ENCODE data around the gene INTS13. TPM values are rescaled to one million over a fixed set of nuclear protein-coding genes. Genes with fewer than 3 reads are reported as not detected.
A peak's percentile ranks its signal among the peaks of the same experiment; 100 is the strongest.
"Not testable (repeated sequence)": the region's sequence is repeated elsewhere in the genome, so short reads cannot be mapped to it uniquely, and the experiment has no call there.

The INTS13 gene
- total RNA-seq, 1 experiment from 2014 or later, result 23.7 TPM

DNA sequence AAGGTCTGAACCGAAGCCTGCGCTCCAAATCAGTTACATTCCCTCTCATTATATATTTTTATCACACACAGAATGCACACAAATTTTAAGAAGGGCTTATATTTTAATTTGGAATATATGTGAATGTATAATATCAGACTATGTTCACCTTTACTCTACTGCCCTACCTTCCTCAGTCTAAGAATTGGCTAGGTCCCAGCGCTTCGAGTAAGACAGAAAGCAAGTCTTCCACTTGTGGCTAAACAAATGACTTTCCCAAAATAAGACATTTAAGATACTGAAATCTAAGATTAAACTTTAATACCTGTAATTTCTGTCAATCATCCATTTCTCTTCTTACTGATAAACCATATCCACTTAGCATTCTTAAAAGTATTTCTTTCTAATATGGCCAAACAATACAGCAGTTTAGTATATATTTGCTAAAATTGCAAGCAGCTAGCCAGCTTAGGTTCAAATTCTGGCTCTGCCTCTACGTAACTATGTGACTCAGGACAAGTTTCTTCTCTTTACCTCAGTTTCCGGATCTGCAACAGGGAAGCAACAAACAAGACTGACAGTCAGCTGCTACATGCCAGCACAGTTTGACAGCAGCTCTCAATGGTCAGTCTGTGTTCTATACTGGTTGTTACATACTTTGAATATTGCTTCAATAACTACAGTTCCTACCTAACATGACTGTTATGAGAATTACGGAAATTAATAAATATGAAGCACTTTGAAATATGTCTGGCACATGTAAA lies 2.0 kb downstream of the INTS13 start:
- DNase-seq (ENCODE audit: low spot score), result no peak

DNA sequence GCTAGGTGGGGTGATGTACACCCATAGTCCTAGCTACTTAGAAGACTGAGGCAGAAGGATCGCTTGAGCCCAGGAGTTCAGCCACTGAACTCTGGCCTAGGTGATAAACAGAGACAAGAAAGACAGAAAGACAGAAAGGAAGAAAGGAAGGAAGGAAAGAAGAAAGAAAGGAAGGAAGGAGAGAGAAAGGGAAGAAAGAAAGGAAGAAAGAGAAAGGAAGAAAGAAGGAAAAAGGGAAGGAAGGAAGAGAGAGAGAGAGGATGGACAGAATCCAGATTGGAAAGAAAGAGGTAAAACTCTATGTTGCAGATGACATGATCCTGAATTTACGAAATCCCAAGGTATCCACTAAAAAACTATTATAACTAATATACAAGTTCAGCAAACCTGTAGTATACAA lies 8.2 kb downstream of the INTS13 start:
- no peak for DNase-seq (ENCODE audit: low spot score)

DNA sequence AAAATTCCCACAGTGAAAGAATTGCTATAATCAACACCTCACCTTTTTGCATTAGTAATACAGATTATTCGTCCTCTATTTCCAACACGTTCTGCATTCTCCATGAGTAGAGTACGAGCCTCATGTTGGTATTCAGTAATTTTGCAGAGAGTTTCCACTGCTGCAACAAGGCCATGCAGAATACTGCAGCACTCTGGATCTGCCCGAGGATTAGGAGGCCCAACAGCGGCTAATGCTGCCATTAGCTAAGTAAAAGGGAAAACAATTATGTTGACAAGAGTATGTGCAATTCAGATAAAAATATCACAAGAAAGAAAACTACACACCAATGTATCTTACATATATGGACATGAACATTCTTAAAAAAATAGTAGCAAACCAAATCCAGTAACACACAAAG lies 9.1 kb downstream of the INTS13 start:
- no peak for DNase-seq (ENCODE audit: low spot score)

DNA sequence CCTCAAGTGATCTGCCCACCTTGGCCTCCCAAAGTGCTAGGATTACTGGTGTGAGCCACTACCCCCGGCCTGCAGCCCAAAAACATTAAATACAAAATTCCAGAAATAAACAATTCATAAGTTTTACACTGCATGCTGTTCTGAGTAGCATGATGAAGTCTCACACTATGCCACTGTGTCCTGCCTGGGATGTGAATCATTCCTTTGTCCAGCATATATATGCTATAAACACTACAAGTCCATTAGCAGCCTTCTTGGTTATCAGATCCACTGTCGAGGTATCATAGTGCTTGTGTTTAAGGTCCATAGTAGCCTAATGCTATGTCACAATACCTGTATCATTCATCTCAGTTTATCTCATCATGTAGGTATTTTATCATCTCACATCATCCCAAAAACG lies 15.9 kb downstream of the INTS13 start:
- no peak for DNase-seq (ENCODE audit: low spot score)

DNA sequence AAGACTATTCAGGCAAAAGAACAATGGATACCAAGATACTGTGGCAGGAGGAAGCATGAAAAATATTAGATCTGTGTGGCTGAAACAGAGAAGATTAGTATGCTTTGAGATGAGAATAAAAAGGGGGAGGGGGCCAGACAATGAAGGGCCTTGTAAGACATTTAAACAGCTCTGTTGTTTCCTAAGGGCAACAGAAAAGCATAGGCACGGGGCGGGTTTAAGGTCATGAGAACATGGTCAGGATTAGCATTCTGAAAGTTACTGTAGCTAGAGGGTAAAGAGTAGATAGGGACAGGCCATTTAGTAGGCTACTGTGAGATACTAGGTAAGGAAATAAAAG lies 18.6 kb downstream of the INTS13 start:
- DNase-seq (ENCODE audit: low spot score), result no peak

DNA sequence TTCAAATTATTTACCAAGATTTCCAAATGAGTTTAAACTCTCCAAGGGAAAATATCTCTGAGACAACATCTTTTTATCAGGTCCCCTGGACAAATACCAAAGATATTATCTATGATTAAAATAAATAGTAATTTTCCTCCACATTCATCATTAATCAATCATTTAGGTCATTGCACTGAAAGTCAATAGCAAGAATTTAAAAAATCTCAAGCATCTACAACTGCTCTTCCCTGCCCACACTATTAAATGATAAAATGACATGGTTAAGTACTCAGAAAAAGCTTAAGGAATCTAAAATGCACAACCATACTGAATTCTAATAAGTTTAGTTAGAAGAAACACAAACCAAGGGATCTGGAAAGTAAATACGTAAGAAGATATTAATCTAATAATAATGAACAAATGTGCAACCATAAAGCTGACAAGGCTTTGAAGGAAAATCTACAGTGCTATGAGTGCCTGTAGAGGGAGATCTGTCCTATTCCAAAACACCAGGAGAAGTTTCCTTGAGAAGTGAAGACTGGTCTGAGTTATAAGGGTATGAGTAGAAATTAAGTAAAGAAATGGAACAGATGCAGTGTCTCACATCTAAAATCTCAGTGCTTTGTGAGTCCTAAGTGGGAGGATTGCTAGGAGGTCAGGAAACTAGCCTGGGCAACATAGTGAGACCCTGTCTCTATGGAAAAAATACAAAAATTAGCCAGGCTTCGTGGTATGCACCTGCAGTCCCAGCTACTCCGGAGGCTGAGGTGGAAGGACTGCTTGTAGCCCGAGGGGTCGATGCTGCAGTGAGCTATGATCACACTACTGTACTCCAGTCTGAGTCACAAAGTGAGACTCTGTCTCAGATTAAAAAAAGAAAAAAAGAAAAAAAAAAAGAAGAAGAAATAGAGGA lies 19.2 kb downstream of the INTS13 start:
- DNase-seq (ENCODE audit: low spot score), result peak; percentile 17

DNA sequence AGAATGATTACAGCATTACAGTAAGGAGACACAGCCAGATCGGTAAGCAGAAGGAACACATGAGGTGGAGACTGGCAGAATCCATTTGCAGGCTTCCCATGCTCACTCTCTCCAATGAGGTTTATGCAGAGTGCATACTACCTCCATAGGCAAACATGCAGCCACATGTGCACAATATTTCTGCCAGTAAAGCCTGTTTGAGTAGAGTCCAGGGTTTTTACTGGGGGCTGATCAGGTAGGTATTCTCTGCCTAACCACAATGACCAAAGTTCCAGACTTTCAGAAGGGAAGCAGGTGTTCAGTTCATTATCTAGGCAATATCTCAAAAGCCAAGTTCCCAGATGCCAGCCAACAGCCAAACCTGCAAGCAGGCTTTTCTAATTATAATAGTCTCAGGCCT lies 31.1 kb downstream of the INTS13 start:
- DNase-seq (ENCODE audit: low spot score), result no peak

DNA sequence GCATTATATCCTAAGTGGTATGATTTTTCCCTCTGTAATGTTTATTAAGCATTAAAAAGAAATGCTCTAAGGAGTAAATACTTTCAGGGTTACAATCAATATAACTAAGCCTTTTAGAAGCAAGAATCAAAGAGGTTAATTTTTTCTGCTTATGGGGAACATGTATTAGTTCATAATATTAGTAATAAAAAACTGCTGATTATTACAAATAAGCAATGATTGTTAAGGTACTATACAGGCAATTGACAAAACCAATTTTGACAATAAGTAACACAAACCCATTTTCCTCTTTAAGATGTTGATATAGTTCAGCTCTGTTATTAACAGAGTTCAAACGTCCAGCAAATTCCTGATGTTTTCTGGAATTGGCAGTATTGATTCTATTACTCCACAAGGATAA lies 31.8 kb downstream of the INTS13 start:
- DNase-seq (ENCODE audit: low spot score), result no peak

DNA sequence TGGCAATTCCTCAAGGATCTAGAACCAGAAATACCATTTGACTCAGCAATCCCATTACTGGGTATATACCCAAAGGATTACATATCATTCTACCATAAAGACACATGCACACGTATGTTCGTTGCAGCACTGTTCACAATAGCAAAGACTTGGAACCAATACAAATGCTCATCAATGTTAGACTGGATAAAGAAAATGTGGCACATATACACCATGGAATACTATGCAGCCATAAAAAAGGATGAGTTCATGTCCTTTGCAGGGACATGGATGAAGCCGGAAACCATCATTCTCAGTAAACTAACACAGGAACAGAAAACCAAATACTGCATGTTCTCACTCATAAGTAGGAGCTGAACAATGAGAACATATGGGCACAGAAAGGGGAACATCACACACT lies 34.4 kb downstream of the INTS13 start:
- DNase-seq (ENCODE audit: low spot score), result not testable (repeated sequence)

DNA sequence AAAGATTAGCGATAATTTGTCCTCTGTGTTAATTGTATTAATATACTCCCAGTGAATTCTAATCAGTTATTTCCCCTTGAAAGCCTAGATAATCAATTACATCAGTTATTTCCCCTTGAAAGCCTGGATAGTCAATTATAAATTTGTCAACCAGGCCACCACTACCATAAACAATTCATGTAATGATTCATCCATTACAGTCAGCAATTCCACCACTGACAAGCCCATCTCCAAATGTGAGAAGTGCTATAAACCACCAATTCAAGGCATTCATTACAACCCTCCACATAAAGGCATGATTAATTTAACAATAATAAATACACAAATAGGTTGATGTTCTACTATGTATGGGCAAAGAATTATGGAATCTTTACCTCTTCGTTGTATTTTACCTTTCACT lies 40.9 kb downstream of the INTS13 start:
- DNase-seq (ENCODE audit: low spot score), result no peak

DNA sequence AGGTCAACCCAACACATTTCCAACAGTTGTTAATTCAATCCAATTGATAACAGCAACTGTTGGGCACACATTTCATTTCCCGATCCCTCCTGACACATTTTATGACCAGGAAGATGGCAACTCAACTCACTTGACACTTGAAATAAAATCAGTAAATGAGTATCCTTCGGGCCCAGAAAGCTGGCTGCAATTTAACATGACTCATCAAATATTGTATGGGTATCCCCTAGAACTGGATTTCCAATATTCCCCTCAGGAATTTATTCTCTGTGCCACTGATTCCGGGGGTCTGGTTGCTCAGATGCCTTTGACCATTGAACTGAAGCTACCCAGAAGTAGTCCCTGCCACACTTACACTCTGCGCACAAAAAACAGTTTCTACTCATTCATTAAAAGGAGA lies 42.1 kb downstream of the INTS13 start:
- DNase-seq (ENCODE audit: low spot score), result no peak

DNA sequence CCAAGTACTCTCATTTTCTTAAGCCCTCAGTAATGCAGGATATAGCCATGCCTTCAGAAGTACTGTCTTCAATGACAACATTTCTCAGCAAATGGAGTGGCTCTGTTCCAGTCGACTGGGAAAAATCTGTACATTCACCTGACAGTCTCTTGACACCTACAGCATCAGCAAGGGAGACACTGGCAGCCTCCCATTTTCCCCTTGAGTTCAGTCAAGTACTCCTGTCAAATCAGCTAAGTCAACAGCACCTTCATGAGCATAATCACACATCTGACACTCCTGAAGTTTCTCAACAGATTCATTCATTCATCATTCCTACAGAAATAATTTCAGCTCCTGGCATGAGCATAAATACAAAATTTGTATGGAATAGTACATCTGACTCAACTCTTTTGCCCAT lies 46.1 kb downstream of the INTS13 start:
- DNase-seq (ENCODE audit: low spot score), result no peak

DNA sequence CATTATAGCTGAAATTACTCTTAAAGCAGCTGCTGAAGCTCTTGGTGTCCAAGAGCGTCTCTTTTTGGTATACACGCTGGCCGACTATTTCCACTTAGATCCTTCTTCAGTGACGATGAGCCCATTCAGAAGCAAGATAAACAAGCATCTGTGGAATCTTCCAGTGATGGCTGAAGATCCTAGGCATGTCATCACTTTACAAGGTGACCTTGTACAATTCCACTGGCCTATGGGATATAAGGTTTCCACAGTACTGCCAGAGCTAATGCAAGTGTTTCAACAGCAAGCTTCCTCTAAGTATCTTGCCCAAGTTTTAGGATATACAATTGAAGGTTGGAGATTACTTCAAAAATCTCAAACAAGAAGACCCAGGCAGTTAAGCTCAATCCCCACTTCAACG lies 47.0 kb downstream of the INTS13 start:
- DNase-seq (ENCODE audit: low spot score), result no peak

DNA sequence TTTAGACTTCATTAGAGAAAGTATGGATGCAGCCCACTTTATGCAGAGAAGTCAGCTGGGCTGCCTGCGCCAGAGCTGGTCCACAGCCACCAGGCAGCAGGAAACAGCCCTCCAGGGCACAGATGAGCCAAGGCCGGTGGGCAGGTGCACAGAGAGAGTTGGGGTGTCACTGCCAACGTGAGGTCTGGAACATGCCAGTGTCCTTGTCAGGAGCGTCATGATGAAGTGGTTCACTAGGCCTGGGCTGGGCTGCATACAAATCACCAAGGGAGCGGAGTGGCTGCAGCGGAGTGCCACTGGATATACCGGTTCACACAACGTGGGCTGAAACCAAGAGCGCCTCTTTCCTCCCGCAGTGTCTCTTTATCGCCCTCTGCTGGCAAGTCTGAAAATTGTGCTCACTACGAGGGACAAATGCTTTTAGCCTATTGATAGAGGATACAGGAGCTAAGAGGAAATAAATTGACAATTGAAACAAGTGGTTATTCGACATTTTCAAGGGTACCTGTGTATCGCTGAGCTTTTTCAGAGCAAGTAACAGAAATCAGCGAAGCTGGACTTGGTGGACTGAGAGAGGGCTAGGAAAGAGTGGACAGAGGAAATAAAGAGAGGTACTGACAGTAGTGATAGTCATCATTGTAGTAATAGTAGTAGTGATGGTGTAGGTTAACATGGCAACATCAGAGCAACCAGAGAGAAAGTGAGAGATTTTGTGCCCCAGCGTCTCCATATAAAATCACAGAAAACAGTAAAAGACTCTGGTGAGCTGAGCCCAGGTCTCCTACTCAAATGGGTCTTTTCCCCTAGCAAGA lies 52.8 kb downstream of the INTS13 start:
- peak; percentile 97 for DNase-seq (ENCODE audit: low spot score)

DNA sequence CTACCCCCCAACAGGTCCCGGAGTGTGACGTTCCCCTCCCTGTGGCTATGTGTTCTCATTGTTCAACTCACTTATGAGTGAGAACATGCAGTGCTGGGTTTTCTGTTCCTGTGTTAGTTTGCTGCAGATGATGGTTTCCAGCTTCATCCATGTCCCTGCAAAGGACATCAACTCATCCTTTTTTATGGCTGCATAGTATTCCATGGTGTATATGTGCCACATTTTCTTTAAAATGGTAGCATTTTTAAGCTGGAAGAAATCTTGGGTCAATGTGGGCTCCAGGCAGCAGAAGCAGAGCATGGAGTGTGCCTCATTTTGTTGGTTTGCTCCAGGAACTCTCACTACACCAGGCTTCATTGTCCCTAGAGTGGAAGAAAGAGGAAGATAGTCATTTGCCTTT lies 57.2 kb downstream of the INTS13 start:
- DNase-seq (ENCODE audit: low spot score), result no peak

DNA sequence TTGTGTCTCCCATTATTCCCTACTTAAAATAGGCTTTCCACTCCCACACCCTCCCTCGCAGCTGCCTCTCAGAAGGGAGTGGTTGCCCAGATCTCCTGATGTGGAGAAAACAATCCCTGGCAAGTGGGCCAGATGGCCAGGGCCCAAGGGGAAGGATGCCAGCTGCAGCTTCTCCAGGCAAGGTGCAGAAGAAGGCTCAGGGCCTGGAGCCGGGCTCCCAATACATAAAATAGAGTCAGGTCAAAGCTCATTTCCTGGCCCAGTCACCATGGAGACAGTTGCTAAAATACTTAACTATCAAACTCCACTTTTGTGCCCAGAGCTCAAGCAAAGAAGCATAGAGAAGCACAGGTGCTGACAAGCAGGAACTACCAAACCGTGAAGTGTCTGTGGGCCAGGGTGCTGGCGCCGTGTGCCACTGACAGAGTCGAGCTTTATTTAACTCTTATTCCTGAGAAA lies 59.1 kb downstream of the INTS13 start:
- DNase-seq (ENCODE audit: low spot score), result no peak

DNA sequence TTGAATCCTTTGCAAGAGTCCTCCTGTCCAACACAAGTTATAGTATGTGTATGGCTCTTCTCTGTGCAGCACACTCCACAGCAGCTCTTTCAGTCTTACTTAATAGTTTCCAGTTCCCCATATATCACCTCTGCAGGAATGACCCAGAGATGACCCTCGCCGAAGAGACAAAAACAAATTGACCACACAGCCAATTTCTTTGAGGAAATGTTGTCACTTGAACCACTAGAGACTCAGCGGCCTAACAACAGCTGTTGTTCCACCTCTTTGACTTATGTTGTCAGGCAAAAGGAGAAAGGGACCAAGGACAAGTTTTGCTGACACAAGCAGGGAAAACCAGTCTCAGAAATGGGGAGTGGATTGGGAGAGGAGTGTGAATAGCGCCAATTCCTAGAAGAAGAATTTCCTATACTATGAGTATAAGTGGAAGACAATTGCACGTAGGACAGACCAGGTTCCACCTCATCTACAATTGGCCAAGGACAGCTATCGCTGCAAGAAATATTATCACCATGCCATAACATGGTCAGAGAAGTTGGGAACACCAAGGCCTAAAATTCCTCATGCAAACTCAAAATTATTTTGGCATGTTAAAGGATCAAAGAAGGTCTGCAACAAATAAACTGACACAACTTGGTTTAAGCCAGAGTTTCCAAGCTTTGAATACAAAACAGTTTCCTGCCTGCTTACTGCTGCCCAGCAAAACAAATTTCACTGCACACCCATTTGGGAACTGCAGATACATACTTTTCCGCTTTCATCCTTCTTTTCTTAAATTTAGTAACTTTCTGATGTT lies 63.1 kb downstream of the INTS13 start:
- no peak for DNase-seq (ENCODE audit: low spot score)

DNA sequence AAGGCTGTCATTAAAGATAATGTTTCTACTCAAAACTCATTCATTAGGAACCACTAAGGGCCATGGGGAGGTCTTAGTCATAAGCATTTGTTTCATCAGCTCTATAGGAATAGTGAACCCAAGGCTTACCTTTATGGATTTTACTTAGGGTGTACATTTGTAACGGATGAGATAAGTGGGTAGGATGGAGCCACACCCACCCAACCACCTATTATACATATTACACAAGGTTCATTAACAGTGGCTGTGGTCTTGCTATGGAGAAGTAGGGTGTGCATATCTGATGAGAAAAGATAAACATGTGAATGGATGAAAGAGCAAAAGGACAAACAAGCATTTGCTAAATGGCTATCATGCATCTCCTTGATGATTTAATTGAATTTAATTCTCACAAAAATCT lies 65.2 kb downstream of the INTS13 start:
- DNase-seq (ENCODE audit: low spot score), result no peak

DNA sequence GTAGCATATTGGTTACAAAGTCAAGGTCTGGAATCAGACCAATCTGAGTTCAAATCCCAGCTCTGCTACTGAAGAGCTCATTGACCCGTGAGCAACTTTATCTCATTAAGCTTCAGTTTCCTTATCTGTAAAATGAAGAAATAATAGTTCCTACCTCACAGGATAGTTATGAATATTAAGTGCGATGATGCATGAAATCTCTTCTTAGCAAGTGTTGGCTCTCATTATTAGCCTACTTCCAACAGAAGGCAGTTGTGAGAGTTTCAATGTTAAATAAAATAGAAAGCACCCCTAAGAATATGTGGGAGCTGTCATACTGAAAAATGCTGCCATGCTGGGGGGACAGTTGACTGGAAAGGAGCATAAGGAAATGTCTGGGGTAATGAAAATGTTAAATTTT lies 65.8 kb downstream of the INTS13 start:
- DNase-seq (ENCODE audit: low spot score), result no peak

DNA sequence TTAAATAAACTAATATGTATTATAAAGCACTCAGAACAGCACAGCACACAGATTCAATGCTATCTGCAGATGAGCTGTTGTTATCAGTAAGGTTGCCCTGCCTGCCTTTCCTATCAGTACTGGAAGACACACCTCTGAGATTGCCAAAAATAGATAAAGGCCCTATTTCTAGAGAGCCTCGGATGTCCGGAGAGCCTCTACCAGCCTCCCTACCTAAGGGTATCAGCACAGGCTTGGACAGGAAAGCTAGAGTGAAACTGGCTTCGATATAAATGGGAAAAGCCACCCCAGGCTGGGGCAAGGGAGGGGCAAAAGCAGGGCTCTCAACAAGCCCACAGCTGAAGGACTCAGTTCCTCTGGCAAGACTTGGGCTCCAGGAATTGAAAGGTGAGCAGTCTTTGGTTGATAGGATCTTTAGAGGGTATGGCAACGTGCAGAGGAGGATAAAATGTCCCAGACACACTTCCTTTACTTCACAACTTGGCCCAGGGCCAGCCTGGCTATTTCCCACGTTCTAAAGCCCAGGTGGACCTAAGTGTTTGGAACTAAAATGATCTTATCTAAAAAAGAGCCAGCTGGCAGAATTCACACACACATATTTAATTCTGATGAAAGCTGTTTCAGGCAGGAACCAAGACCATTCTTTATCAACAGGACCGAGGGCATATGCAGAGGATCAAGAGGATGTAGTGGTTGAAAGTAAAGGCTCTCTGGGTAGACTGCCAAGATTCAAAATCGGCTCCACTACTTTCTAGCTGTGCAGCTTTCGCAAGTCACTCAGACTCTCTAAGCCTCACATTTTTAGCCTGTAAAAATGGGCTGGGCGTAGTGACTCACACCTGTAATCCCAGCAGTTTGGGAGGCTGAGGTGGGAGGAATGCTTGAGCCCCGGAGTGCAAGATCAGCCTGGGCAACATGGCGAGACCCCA lies 67.0 kb downstream of the INTS13 start:
- peak; percentile 72 for DNase-seq (ENCODE audit: low spot score)
